ENCODE data around the gene GFER. TPM values are rescaled to one million over a fixed set of nuclear protein-coding genes. Genes with fewer than 3 reads are reported as not detected.

GFER gene
- total RNA-seq, 2 experiments from 2014 or later, result 39.1 to 43.3 TPM

- ChIA-PET CTCF (interaction anchor here (1.2 to 2.1 kb wide), 4 partner anchors 42 to 243 kb away, joined by 3 to 17 read pairs (median 4); partner anchors contain the start of genes ECI1, NUBP2 and SPSB3), POLR2A (interaction anchor here (0.6 to 1.5 kb wide), 5 partner anchors 13 to 303 kb away, joined by 3 to 7 read pairs (median 5); partner anchors contain the start of genes MAPK8IP3, RPS2 and TRAF7)
Measured at GRCh38 chr16:2008631-2009163, 24.7 kb downstream of the GFER start.

DNA sequence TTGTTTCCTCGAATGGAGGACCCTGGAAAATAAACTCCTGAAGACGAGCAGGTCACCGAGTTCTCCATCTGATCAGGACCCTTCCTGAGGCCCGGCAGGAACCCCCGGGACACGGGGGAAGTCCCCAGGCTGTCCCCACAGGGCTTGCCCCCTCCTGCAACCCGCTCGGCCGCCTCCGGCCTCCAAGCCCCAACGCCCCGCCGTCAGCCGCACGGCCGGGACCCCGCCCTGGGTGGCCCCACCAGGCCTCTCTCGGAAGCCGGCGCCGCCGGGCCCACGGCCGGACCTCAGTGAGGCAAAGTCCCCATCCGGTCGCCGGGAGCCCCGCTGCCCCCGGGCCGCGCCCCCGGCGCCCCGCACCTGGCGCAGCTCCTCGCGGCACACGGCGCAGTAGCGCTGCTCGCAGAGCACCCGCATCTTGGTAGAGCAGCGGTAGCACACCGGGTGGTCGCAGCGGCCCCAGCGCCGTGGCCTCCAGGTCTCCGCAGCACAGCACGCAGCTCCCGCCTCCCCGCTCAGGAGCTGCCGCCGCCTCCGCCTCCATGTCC, 25.2 kb downstream of the GFER start:
- CTCF ChIA-PET, result interaction anchor here (1.3 to 2.1 kb wide), 3 partner anchors 41 to 242 kb away, joined by 3 to 17 read pairs (median 5); partner anchors contain the start of gene ECI1
- POLR2A ChIA-PET, result interaction anchor here (0.6 to 1.5 kb wide), 3 partner anchors 13 to 303 kb away, joined by 3 to 7 read pairs (median 5); partner anchors contain the start of genes MAPK8IP3 and RPS2

GRCh38 chr16:2009791-2010510, 26.0 kb downstream of the GFER start, which contains the start of gene ZNF598:
Gene ZNF598 (minus strand): TSS chr16:2009821.
- ChIA-PET POLR2A (no interaction called here), CTCF (interaction anchor here (0.6 kb wide), 1 partner anchor 13 kb away, joined by 3 read pairs; no protein-coding TSS in a partner anchor)

DNA sequence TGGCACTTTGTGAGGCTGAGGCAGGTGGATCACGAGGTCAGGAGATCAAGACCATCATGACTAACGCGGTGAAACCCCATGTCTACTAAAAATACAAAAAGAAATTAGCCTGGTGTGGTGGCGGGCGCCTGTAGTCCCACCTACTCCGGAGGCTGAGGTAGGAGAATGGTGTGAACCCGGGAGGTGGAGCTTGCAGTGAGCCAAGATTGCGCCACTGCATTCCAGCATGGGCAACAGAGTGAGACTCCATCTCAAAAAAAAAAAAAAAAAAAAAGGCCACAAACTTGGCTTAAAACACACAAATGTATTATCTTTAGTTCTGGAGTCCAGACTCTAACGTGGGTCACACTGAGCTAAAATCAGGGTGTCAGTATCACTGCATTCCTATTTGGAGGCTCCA, 27.7 kb downstream of the GFER start:
- ChIA-PET CTCF (interaction anchor here (0.8 to 2.9 kb wide), 4 partner anchors 8 to 129 kb away, joined by 3 to 12 read pairs (median 5); no protein-coding TSS in a partner anchor), POLR2A (interaction anchor here (0.6 to 1.0 kb wide), 3 partner anchors 47 to 78 kb away, joined by 3 to 4 read pairs (median 3); partner anchors contain the start of gene RPS2)

DNA sequence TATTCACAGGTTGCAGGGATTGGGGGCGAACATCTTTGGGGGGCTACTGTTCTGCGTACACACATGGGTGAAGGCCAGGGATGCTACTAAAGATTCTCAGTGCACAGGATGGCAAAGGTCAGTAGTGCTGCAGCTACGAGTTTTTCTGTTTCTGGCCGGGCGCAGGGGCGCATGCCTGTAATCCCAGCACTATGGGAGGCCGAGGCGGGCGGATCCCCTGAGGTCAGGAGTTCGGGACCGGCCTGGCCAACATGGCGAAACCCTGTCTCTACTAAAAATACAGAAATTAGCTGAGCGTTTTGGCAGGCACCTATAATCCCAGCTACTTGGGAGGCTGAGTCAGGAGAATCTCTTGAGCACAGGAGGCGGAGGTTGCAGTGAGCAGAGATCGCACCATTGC, 29.5 kb downstream of the GFER start:
- CTCF ChIA-PET, result interaction anchor here (2.0 to 2.9 kb wide), 2 partner anchors 9 to 10 kb away, joined by 6 to 12 read pairs; no protein-coding TSS in a partner anchor
- POLR2A ChIA-PET, result interaction anchor here (0.6 kb wide), 1 partner anchor 141 kb away, joined by 5 read pairs; no protein-coding TSS in a partner anchor

DNA sequence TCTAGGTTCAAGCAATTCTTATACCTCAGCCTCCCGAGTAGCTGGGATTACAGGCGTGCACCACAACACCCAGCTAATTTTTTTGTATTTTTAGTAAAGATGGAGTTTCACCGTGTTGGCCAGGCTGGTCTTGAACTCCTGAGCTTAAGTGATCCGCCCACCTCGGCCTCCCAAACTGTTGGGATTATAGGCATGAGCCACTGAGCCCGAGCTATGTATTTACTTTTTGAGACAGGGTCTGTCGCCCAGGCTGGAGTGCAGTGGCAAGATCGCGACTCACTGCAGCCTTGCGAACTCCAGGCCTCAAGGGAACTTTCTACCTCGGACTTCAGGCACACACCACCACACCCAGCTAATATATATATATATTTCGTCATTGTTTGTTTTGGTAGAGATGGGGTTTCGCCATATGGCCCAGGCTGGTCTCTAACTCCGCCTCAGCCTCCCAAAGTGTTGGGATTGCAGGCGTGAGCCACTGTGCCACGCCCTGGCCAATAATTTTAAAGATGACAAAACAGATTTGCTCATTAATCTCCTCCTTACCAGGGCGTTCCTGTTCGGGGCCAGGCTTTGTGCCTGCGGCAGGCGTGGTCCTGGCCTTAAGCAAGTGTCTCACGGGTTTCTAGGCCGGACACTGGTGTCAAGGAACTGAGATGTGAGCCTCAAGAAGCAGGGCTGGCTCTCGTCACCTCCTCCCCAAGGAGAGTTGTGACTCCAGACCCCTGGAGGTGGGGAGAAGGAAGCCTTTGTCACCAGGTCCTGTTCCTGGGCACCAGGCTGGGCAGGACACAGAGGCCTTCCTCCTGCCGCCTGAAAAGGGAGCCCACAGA, 31.3 kb downstream of the GFER start:
- ChIA-PET POLR2A (interaction anchor here (0.7 kb wide), 1 partner anchor 30 kb away, joined by 3 read pairs; no protein-coding TSS in a partner anchor), CTCF (interaction anchor here (1.1 to 1.3 kb wide), 2 partner anchors 125 to 199 kb away, joined by 3 to 6 read pairs; partner anchors contain the start of gene PGP)

- ChIA-PET POLR2A (interaction anchor here (0.6 kb wide), 1 partner anchor 125 kb away, joined by 3 read pairs; no protein-coding TSS in a partner anchor), CTCF (interaction anchor here (1.3 to 1.9 kb wide), 3 partner anchors 12 to 198 kb away, joined by 3 to 14 read pairs (median 12); partner anchors contain the start of gene PGP)
Measured at GRCh38 chr16:2015947-2016208, 31.9 kb downstream of the GFER start.

- CTCF ChIA-PET, result interaction anchor here (0.9 to 1.9 kb wide), 5 partner anchors 13 to 198 kb away, joined by 3 to 14 read pairs (median 3); partner anchors contain the start of genes GFER and PGP
- POLR2A ChIA-PET, result interaction anchor here (0.6 kb wide), 1 partner anchor 124 kb away, joined by 3 read pairs; no protein-coding TSS in a partner anchor
Measured at GRCh38 chr16:2016407-2016922, 32.5 kb downstream of the GFER start.

- ChIA-PET POLR2A (no interaction called here), CTCF (interaction anchor here (0.7 to 2.2 kb wide), 4 partner anchors 15 to 121 kb away, joined by 3 to 12 read pairs (median 4); no protein-coding TSS in a partner anchor)
Measured at GRCh38 chr16:2019518-2019920, 35.5 kb downstream of the GFER start, which contains the start of gene NPW. Gene NPW (plus strand): TSS chr16:2019785.

GRCh38 chr16:2019921-2020831, 36.2 kb downstream of the GFER start:
- ChIA-PET CTCF (interaction anchor here (0.7 to 2.2 kb wide), 6 partner anchors 16 to 126 kb away, joined by 3 to 12 read pairs (median 4); no protein-coding TSS in a partner anchor), POLR2A (no interaction called here)

GRCh38 chr16:2022723-2023091, 38.7 kb downstream of the GFER start:
- ChIA-PET CTCF (interaction anchor here (0.5 to 2.4 kb wide), 27 partner anchors 9 to 474 kb away, joined by 3 to 22 read pairs (median 3); partner anchors contain the start of genes GFER, NTHL1, PKD1 and RAB26), POLR2A (interaction anchor here (0.5 to 0.6 kb wide), 3 partner anchors 67 to 241 kb away, joined by 4 to 7 read pairs (median 6); no protein-coding TSS in a partner anchor)

DNA sequence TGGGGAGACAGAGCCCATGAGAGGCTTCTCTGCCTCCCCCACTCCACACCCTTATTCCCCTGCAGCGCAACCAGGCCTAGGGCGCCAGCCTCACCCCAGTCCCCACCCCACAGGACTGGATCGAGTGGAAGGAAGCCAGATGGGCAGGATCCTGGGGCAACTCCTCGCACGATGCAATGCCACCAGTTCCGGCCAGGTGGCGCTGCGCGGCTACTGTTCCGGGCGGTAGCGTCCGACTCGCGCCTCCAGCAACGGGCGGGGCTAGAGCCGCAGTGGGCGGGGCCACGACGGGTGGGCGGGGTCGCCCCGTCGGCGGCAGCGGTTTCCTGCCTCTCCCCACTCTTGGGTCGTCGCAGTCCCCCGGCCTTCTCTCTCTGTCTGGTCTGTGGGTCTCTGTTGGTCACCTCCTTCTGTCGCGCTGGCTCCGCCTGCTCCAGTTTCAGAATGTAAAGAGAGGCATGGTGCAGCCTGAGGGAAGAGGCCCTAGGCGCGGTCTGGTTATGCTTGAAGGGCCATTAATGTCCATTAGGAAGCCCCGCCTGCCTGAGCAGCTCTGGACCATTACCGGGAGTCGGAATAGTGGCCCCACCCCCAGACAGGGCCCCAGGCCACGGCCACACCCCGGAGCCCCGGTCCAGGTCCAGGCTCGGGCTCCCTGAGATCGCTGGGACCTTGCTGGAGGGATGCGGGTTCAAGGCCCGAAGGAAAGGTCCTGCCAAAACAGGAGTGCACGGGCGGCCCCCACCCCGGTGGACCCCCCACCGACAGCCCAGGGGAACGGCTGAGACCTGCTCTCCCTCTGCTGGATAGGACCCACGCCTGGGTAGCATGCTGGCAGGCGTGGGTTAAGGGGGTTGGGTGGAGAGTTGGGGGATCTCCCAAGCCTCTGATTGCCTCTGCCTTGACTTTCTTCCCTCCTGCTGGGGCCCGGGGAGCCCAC, 39.4 kb downstream of the GFER start:
- POLR2A ChIA-PET, result interaction anchor here (0.6 kb wide), 2 partner anchors 130 to 240 kb away, joined by 6 to 7 read pairs; no protein-coding TSS in a partner anchor
- CTCF ChIA-PET, result interaction anchor here (0.6 to 2.9 kb wide), 25 partner anchors 10 to 474 kb away, joined by 3 to 22 read pairs (median 4); partner anchors contain the start of genes GFER, NTHL1, PKD1 and RAB26

GRCh38 chr16:2024032-2024420, 40.0 kb downstream of the GFER start:
- ChIA-PET CTCF (interaction anchor here (1.0 to 2.9 kb wide), 3 partner anchors 24 to 116 kb away, joined by 3 to 13 read pairs (median 3); partner anchors contain the start of genes NTHL1 and TSC2), POLR2A (no interaction called here)

GRCh38 chr16:2025251-2025650, 41.3 kb downstream of the GFER start:
- POLR2A ChIA-PET, result no interaction called here
- CTCF ChIA-PET, result interaction anchor here (0.6 to 2.9 kb wide), 3 partner anchors 34 to 115 kb away, joined by 3 to 13 read pairs (median 3); no protein-coding TSS in a partner anchor

DNA sequence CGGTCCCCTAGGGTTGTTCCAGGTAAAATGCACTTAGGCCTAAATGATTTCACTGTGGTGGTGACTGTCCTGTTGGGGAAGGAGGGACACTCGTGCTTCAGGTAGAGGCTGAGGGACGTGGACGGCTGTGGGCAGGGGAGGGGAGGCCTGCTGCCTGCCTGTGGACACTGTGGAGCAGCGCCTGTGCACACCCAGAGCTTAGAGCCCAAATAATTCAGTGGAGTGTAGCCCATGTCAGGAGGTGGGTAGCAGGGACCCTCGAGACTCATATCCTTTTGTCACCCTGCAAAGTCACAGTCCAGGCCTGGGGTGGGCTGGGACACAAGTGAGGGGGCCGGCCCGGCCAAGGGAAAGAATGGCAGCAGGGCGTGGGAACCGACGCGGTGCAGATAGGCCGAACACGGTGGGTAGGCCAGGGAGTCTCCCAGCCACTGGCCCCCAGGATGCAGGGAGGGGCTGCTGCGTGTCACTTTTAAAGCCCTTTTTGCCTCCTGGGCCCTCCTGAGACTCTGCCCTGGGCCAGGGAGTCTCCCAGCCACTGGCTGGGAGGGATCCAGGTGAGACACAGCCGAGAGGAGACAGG, 42.0 kb downstream of the GFER start:
- CTCF ChIA-PET, result interaction anchor here (0.6 to 2.9 kb wide), 3 partner anchors 90 to 115 kb away, joined by 3 to 13 read pairs (median 13); no protein-coding TSS in a partner anchor
- POLR2A ChIA-PET, result no interaction called here

Data from activated CD8-positive, alpha-beta memory T cell treated with anti-CD3 and anti-CD28 coated beads for 36 hours (primary cell).